Vagina (tissue), 2 donors: ENCODE measurements around the gene NRXN3. TPM values are rescaled to one million over a fixed set of nuclear protein-coding genes. Genes with fewer than 3 reads are reported as not detected.

Source experiments
- DNase-seq, 2 donors: peaks; one replicate each; pipeline ENCODE4 v3.0.0-alpha.2; 2017; ENCODE audit errors: extremely low spot score in 2 of 2
- H3K27ac ChIP-seq: fragments of 200-600 bp; sonication (generic); one replicate; pipeline ENCODE4 v1.5.1; 2019
- H3K27me3 ChIP-seq: fragments of 200-600 bp; sonication (generic); one replicate; pipeline ENCODE4 v1.5.1; 2019
- H3K36me3 ChIP-seq, 2 donors: fragments of 200-600 bp; sonication (generic); one replicate each; pipeline ENCODE4 v1.5.1; 2017 to 2019
- H3K4me1 ChIP-seq: fragments of 200-600 bp; sonication (generic); one replicate; pipeline ENCODE4 v1.5.1; 2019
- H3K4me3 ChIP-seq, 2 donors: fragments of 200-600 bp; sonication (generic); 1 replicate in 1 of 2; 2 replicates in 1 of 2; pipeline ENCODE4 v1.5.1; 2016 to 2019
- H3K9me3 ChIP-seq: fragments of 200-600 bp; sonication (generic); one replicate; pipeline ENCODE4 v1.5.1; 2019
- CTCF ChIP-seq, 3 experiments: fragments of 450-650 bp in 2 of 3; fragments of 200-600 bp in 1 of 3; sonication (generic) in 1 of 3; IDR thresholded peaks; one replicate each; pipeline ENCODE4 v1.5.1; 2017 to 2019; ENCODE audit warnings: antibody characterized with exemption in 3 of 3, mild to moderate bottlenecking in 2 of 3, moderate library complexity in 2 of 3
- POLR2A ChIP-seq, 2 donors: fragments of 450-650 bp; IDR thresholded peaks; one replicate each; pipeline ENCODE4 v1.6.1; 2017; ENCODE audit warnings: antibody characterized with exemption in 2 of 2, mild to moderate bottlenecking in 2 of 2, moderate library complexity in 2 of 2
- POLR2AphosphoS5 ChIP-seq, 2 donors: sonication (generic); formaldehyde crosslinking; IDR thresholded peaks; one replicate each; pipeline ENCODE4 v1.9.0; 2017; ENCODE audit warnings: antibody characterized with exemption in 2 of 2, mild to moderate bottlenecking in 2 of 2, low read depth in 1 of 2; ENCODE audit not compliant: insufficient read depth in 1 of 2
- intact Hi-C: fragments of 100-400 bp; cut with DNase I; formaldehyde crosslinking; loops from one replicate; pipeline ENCODE4 v1.15.1; 2023
- total RNA-seq: library from RNA; depleted of rRNA; stranded (reverse); fragments of >200 nt; gene quantifications from one replicate; pipeline ENCODE4 v1.2.3, GENCODE V29; 2016

Gene NRXN3
- total RNA-seq, 1 donor from 2014 or later: 4.7 TPM

DNA sequence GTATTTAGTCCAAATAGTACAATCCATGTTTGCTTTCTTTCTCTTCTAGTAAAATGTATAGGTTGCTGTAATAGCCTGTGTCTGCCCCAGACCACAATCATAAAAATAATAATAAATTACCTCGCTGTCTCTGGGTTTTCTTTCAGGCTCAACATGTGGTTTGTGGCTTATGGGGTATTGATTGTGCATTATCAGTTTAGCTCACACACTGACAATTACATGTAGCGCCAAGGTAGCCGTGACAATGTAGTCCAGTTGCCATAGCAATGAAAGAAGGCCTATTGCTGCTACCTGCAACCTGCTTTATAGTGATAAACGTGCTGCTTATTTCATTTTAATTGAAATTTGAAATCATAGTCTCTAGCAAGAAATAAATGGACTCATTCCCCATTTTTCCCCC is 1009.8 kb downstream of the NRXN3 start:
- Histone ChIP-seq H3K4me1 (no peaks in the 10 kb centered on the region), H3K4me3 (no peak overlapping the region), H3K27ac (no peak overlapping the region), H3K27me3 (no peaks in the 10 kb centered on the region), H3K36me3 (no peaks in the 10 kb centered on the region), H3K9me3 (no peaks in the 10 kb centered on the region)
- TF ChIP-seq POLR2AphosphoS5 (IDR thresholded peaks at IDR 0.05; ENCODE audit: insufficient read depth in 1 of 2, low read depth in 1 of 2) (no peak), CTCF (IDR thresholded peaks at IDR 0.05) (no peak), POLR2A (IDR thresholded peaks at IDR 0.05) (no peak)
- intact Hi-C loops: no loop called here
- DNase-seq: no peak

DNA sequence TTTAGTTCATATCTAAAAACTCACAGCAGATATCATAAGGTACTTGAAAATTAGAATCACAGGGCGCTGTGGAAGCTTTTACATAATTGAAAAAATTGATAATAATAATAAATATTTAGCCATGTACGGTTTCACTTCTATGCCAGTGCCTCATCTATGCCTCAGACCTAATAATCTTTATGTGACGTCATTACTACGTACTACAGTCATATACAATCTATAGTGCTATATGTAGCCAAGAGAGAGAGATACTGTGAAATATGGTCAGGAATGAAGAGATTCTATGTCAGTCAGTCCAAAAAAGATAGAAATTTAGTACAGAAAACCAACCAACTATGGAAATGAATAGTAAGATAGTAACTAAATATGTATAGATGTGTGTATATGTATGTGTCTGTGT is 1010.5 kb downstream of the NRXN3 start:
- Histone ChIP-seq H3K4me1 (no peaks in the 10 kb centered on the region), H3K9me3 (no peaks in the 10 kb centered on the region), H3K36me3 (no peaks in the 10 kb centered on the region), H3K27ac (no peak overlapping the region), H3K4me3 (no peak overlapping the region), H3K27me3 (no peaks in the 10 kb centered on the region)
- DNase-seq: no peak
- no peak for TF ChIP-seq POLR2A (IDR thresholded peaks at IDR 0.05)
- no peak for TF ChIP-seq CTCF (IDR thresholded peaks at IDR 0.05)
- TF ChIP-seq POLR2AphosphoS5 (IDR thresholded peaks at IDR 0.05; ENCODE audit: insufficient read depth in 1 of 2, low read depth in 1 of 2): no peak
- intact Hi-C loops: no loop called here

DNA sequence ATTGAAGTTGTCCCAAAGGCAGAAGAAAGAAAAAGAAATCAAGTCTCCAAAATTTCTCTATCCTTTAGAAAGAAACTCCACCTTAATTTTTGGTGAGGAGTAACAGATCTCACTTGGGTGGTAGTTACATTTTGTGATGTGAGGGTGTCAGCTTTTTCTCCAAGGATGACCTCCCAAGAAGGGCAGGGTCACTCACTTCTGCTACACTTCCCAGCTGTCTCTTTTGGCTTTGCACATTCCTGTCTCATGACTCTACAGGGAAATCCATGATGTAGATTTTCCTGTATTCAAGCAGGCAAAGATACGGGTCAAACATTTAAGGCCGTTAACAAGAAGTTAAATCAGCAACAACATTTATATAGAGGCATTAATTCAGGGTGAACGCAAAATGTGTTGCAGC is 1016.4 kb downstream of the NRXN3 start:
- H3K4me3 ChIP-seq: no peak overlapping the region
- DNase-seq: no peak
- no peaks in the 10 kb centered on the region for H3K36me3 ChIP-seq
- no peaks in the 10 kb centered on the region for H3K9me3 ChIP-seq
- H3K27ac ChIP-seq: no peak overlapping the region
- no peaks in the 10 kb centered on the region for H3K27me3 ChIP-seq
- intact Hi-C loops: no loop called here
- TF ChIP-seq POLR2A (IDR thresholded peaks at IDR 0.05): no peak
- no peak for TF ChIP-seq CTCF (IDR thresholded peaks at IDR 0.05)
- TF ChIP-seq POLR2AphosphoS5 (IDR thresholded peaks at IDR 0.05; ENCODE audit: insufficient read depth in 1 of 2, low read depth in 1 of 2): no peak
- H3K4me1 ChIP-seq: no peaks in the 10 kb centered on the region

GRCh38 chr14:79193689-79194477 is 1023.7 kb downstream of the NRXN3 start:
- H3K27me3 ChIP-seq: no peaks in the 10 kb centered on the region
- no peak for DNase-seq
- no peak overlapping the region for H3K27ac ChIP-seq
- H3K4me1 ChIP-seq: no peaks in the 10 kb centered on the region
- intact Hi-C loops: no loop called here
- no peaks in the 10 kb centered on the region for H3K36me3 ChIP-seq
- TF ChIP-seq POLR2AphosphoS5 (IDR thresholded peaks at IDR 0.05; ENCODE audit: insufficient read depth in 1 of 2, low read depth in 1 of 2) (no peak), CTCF (IDR thresholded peaks at IDR 0.05) (no peak), POLR2A (IDR thresholded peaks at IDR 0.05) (no peak)
- no peak overlapping the region for H3K4me3 ChIP-seq
- H3K9me3 ChIP-seq: no peaks in the 10 kb centered on the region

DNA sequence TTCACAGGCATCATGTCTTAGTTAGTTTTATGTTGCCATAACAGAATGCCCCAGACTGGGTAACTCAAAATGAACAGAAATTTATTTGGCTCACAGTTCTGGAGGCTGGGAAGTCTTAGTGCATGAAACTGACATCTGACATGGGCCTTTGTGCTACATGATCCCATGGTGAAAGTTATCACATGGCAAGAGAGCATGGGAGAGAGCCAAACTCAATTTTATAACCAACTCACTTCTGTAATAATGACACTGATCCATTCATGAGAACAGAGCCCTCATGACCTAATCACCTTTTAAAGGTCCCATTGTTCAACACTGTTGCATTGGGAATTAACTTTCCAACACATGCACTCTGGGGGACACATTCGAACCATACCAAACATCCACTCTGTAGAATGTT is 1026.0 kb downstream of the NRXN3 start:
- DNase-seq: no peak
- Histone ChIP-seq H3K27ac (no peak overlapping the region), H3K36me3 (no peaks in the 10 kb centered on the region), H3K27me3 (no peaks in the 10 kb centered on the region), H3K4me3 (no peak overlapping the region), H3K9me3 (no peaks in the 10 kb centered on the region), H3K4me1 (no peaks in the 10 kb centered on the region)
- TF ChIP-seq CTCF (IDR thresholded peaks at IDR 0.05) (no peak), POLR2AphosphoS5 (IDR thresholded peaks at IDR 0.05; ENCODE audit: insufficient read depth in 1 of 2, low read depth in 1 of 2) (no peak), POLR2A (IDR thresholded peaks at IDR 0.05) (no peak)
- intact Hi-C loops: no loop called here
